Liver (tissue), 9 donors: ENCODE data around the gene EDN1. TPM values are rescaled to one million over a fixed set of nuclear protein-coding genes. Genes with fewer than 3 reads are reported as not detected.

Source experiments
- DNase-seq: peaks from one replicate; pipeline ENCODE4 v3.0.0-alpha.2; 2017; ENCODE audit warnings: low spot score
- H3K27ac ChIP-seq, 2 donors: one replicate each; pipeline ENCODE4 v1.7.0; 2013; ENCODE audit warnings: inconsistent platforms in 2 of 2, low read length in 2 of 2, control low read depth in 1 of 2, low read depth in 1 of 2, mild to moderate bottlenecking in 1 of 2
- H3K27me3 ChIP-seq, 4 donors: one replicate each; pipeline versions ENCODE4 v1.6.1 to v1.7.0; 2013; ENCODE audit warnings: low read length in 3 of 4, inconsistent platforms in 1 of 4, mild to moderate bottlenecking in 1 of 4, moderate library complexity in 1 of 4; ENCODE audit not compliant: control insufficient read depth in 4 of 4, insufficient read depth in 4 of 4
- H3K36me3 ChIP-seq, 4 donors: one replicate each; pipeline versions ENCODE4 v1.6.1 to v1.7.0; 2013; ENCODE audit warnings: low read length in 3 of 4, mild to moderate bottlenecking in 3 of 4, low read depth in 1 of 4, moderate library complexity in 1 of 4; ENCODE audit not compliant: control insufficient read depth in 4 of 4, insufficient read depth in 3 of 4
- H3K4me1 ChIP-seq, 4 donors: one replicate each; pipeline versions ENCODE4 v1.6.1 to v1.7.0; 2013; ENCODE audit warnings: low read length in 3 of 4, mild to moderate bottlenecking in 3 of 4, moderate library complexity in 1 of 4; ENCODE audit not compliant: control insufficient read depth in 4 of 4, insufficient read depth in 4 of 4
- H3K4me3 ChIP-seq, 3 donors: one replicate each; pipeline versions ENCODE4 v1.6.1 to v1.7.0; 2013; ENCODE audit warnings: low read length in 3 of 3, control low read depth in 1 of 3, low read depth in 1 of 3, mild to moderate bottlenecking in 1 of 3
- H3K9ac ChIP-seq, 2 donors: one replicate each; pipeline ENCODE4 v1.7.0; 2013; ENCODE audit warnings: low read length in 2 of 2, mild to moderate bottlenecking in 2 of 2, moderate library complexity in 2 of 2, control low read depth in 1 of 2, low read depth in 1 of 2
- H3K9me3 ChIP-seq, 4 donors: one replicate each; pipeline versions ENCODE4 v1.6.1 to v1.7.0; 2013; ENCODE audit warnings: low read length in 3 of 4; ENCODE audit not compliant: control insufficient read depth in 4 of 4
- ATF3 ChIP-seq: IDR thresholded peaks from 2 replicates; pipeline ENCODE4 v1.6.1; 2016; ENCODE audit warnings: antibody characterized with exemption
- CTCF ChIP-seq: fragments of 150-350 bp; IDR thresholded peaks from 2 replicates; pipeline ENCODE4 v1.5.1; 2017; ENCODE audit warnings: improper control_type of control experiment, low read depth, low read length; ENCODE audit not compliant: missing input control
- EGR1 ChIP-seq, 2 donors: IDR thresholded peaks; 2 replicates each; pipeline ENCODE4 v1.6.1; 2016 to 2018; ENCODE audit warnings: antibody characterized with exemption in 2 of 2, low read depth in 2 of 2
- FOXA1 ChIP-seq: IDR thresholded peaks from 2 replicates; pipeline ENCODE4 v1.6.1; 2016; ENCODE audit warnings: antibody characterized with exemption
- FOXA2 ChIP-seq: IDR thresholded peaks from 2 replicates; pipeline ENCODE4 v1.6.1; 2016; ENCODE audit warnings: antibody characterized with exemption
- GABPA ChIP-seq, 2 donors: IDR thresholded peaks in 1 of 2; conservative IDR thresholded peaks in 1 of 2; 2 replicates each; pipeline ENCODE4 v1.6.1; 2016; ENCODE audit warnings: antibody characterized with exemption in 2 of 2, mild to moderate bottlenecking in 1 of 2, moderate library complexity in 1 of 2
- HNF4A ChIP-seq, 2 donors: conservative IDR thresholded peaks; 2 replicates each; pipeline ENCODE4 v1.6.1; 2016; ENCODE audit warnings: antibody characterized with exemption in 2 of 2, mild to moderate bottlenecking in 2 of 2
- HNF4G ChIP-seq: IDR thresholded peaks from 2 replicates; pipeline ENCODE4 v1.6.1; 2016; ENCODE audit warnings: antibody characterized with exemption
- JUND ChIP-seq, 2 donors: IDR thresholded peaks; 2 replicates each; pipeline ENCODE4 v1.6.1; 2016; ENCODE audit warnings: antibody characterized with exemption in 2 of 2
- MAX ChIP-seq: IDR thresholded peaks from 2 replicates; pipeline ENCODE4 v1.6.1; 2016; ENCODE audit warnings: antibody characterized with exemption
- NR2F2 ChIP-seq: IDR thresholded peaks from 2 replicates; pipeline ENCODE4 v1.6.1; 2016; ENCODE audit warnings: antibody characterized with exemption
- RAD21 ChIP-seq, 2 donors: IDR thresholded peaks; 2 replicates each; pipeline ENCODE4 v1.6.1; 2016; ENCODE audit warnings: antibody characterized with exemption in 2 of 2, mild to moderate bottlenecking in 2 of 2
- REST ChIP-seq: IDR thresholded peaks from 2 replicates; pipeline ENCODE4 v1.6.1; 2016; ENCODE audit warnings: antibody characterized with exemption, mild to moderate bottlenecking
- RXRA ChIP-seq, 2 donors: IDR thresholded peaks; 2 replicates each; pipeline ENCODE4 v1.6.1; 2017 to 2018; ENCODE audit warnings: antibody characterized with exemption in 2 of 2, mild to moderate bottlenecking in 1 of 2
- SP1 ChIP-seq: IDR thresholded peaks from 2 replicates; pipeline ENCODE4 v1.6.1; 2018; ENCODE audit warnings: antibody characterized with exemption, mild to moderate bottlenecking
- TAF1 ChIP-seq: conservative IDR thresholded peaks from 2 replicates; pipeline ENCODE4 v1.6.1; 2016; ENCODE audit warnings: antibody characterized with exemption, mild to moderate bottlenecking
- YY1 ChIP-seq: IDR thresholded peaks from 2 replicates; pipeline ENCODE4 v1.6.1; 2016; ENCODE audit warnings: antibody characterized with exemption, mild to moderate bottlenecking
- ZBTB33 ChIP-seq: IDR thresholded peaks from 2 replicates; pipeline ENCODE4 v1.6.1; 2016; ENCODE audit warnings: antibody characterized with exemption
- WGBS: extraction: QIAGEN DNeasy Blood & Tissue Kit; methylation state at CpG from one replicate; pipeline ENCODE4 v1.1.7; 2013; 5-methylcytosine and 5-hydroxymethylcytosine counted together
- polyA plus RNA-seq, 2 donors: library from polyadenylated mRNA; stranded (reverse) in 1 of 2; unstranded in 1 of 2; fragments of 200-250 nt in 1 of 2; fragments of >200 nt in 1 of 2; fragmentation: Nextera tagmentation in 1 of 2; extraction: Ambion mirVana in 1 of 2; gene quantifications; one replicate each; pipeline versions ENCODE4 v1.2.1 to v1.2.3, GENCODE V29; 2013 to 2015
- total RNA-seq, 2 donors: library from RNA; depleted of rRNA; stranded (reverse); fragments of >200 nt; gene quantifications; one replicate each; pipeline ENCODE4 v1.2.3, GENCODE V29; 2014
- donor health status: healthy.
- donor health status: healthy.
- donor health status: healthy.
- donor health status: healthy.
- donor health status: healthy.

The EDN1 gene
- total and polyA plus RNA-seq, 4 donors, result 0.70 to 1.2 (median 1.0) TPM

GRCh38 chr6:12271997-12272396 is 18.2 kb upstream of the EDN1 start:
- no peak for DNase-seq
- WGBS, result 92% methylated on average over 1 of the region's 1 CpG
- H3K4me1 ChIP-seq, result no peaks in the 10 kb centered on the region
- peaks cover 0 to 4% (median 0%) of the 10 kb centered on the region in 4 donors for H3K9me3 ChIP-seq
- no peak overlapping the region for H3K4me3 ChIP-seq
- no peak for TF ChIP-seq REST
- H3K36me3 ChIP-seq, result no peaks in the 10 kb centered on the region
- no peaks in the 10 kb centered on the region for H3K27me3 ChIP-seq
- H3K9ac ChIP-seq, result no peak overlapping the region
- H3K27ac ChIP-seq, result no peak overlapping the region

GRCh38 chr6:12275107-12275506 is 15.1 kb upstream of the EDN1 start:
- Histone ChIP-seq H3K36me3 (no peaks in the 10 kb centered on the region), H3K27me3 (no peaks in the 10 kb centered on the region), H3K9ac (no peak overlapping the region), H3K4me1 (peaks cover 0 to 10% (median 6%) of the 10 kb centered on the region in 4 donors), H3K4me3 (no peak overlapping the region), H3K27ac (no peak overlapping the region), H3K9me3 (peaks cover 0 to 4% (median 0%) of the 10 kb centered on the region in 4 donors)
- WGBS, result 84% methylated on average over 2 of the region's 2 CpGs
- no peak for DNase-seq
- TF ChIP-seq NR2F2 (no peak), ATF3 (no peak), RAD21 (IDR thresholded peaks at IDR 0.05) (no peak), YY1 (no peak), HNF4G (no peak), MAX (no peak), JUND (IDR thresholded peaks at IDR 0.05) (no peak), HNF4A (conservative IDR thresholded peaks at IDR 0.05) (no peak), GABPA (IDR thresholded peaks at IDR 0.05 in 1 of 2, conservative IDR thresholded peaks at IDR 0.05 in 1 of 2) (no peak), RXRA (IDR thresholded peaks at IDR 0.05) (no peak), EGR1 (IDR thresholded peaks at IDR 0.05; ENCODE audit: low read depth in 2 of 2) (no peak), REST (no peak), FOXA2 (no peak), TAF1 (no peak), SP1 (no peak), CTCF (no peak), ZBTB33 (no peak), FOXA1 (no peak)
